Measurements from ENCODE around the gene SYT5.

DNA sequence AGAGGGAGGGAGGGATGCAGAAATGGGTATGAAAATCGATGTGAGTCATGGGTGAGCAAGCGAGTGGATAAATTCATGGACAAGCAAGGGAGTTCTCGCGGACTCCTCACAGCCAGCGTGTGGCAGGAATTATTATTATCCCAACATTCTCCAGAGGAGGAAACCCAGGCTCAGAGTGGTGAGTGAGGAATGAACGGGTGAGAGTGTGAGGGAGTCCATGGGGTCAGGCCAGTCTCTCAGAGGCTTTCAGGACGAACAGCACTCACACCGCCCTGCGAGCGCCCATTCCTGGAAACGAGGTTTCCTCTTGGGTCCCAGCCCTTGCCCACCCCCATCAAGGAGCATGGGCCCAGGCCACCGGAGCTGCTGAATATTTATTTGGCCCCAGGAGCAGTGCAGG is 7.3 kb downstream of the SYT5 start:
- TF ChIP-seq, protein P1, sequence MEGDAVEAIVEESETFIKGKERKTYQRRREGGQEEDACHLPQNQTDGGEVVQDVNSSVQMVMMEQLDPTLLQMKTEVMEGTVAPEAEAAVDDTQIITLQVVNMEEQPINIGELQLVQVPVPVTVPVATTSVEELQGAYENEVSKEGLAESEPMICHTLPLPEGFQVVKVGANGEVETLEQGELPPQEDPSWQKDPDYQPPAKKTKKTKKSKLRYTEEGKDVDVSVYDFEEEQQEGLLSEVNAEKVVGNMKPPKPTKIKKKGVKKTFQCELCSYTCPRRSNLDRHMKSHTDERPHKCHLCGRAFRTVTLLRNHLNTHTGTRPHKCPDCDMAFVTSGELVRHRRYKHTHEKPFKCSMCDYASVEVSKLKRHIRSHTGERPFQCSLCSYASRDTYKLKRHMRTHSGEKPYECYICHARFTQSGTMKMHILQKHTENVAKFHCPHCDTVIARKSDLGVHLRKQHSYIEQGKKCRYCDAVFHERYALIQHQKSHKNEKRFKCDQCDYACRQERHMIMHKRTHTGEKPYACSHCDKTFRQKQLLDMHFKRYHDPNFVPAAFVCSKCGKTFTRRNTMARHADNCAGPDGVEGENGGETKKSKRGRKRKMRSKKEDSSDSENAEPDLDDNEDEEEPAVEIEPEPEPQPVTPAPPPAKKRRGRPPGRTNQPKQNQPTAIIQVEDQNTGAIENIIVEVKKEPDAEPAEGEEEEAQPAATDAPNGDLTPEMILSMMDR (IDR thresholded peaks at IDR 0.05; ENCODE audit: low read depth, low read length), result no peak
- TF ChIP-seq MYC (IDR thresholded peaks at IDR 0.05; ENCODE audit: low read depth, low read length) (no peak), POLR2A (IDR thresholded peaks at IDR 0.05; ENCODE audit: extremely low read depth, insufficient read length) (no peak)
- TF ChIP-seq, protein P2, sequence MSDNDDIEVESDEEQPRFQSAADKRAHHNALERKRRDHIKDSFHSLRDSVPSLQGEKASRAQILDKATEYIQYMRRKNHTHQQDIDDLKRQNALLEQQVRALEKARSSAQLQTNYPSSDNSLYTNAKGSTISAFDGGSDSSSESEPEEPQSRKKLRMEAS (IDR thresholded peaks at IDR 0.05; ENCODE audit: low read depth, low read length), result no peak

Measured in NB4 (cell line).